T-helper 2 cell treated with Interferon-gamma antibody and Interleukin-4, amounts not matched to agents 5 μg/mL and 100 μg/mL, for 36 hours (primary cell): ENCODE results near the gene REXO2.

Source experiments
- DNase-seq: peaks from one replicate; pipeline ENCODE4 v3.0.0; 2021; ENCODE audit warnings: low spot score
- H3K27ac Mint-ChIP-seq: one replicate; pipeline ENCODE4 v1.8.0; 2021; ENCODE audit warnings: mild to moderate bottlenecking, mixed read lengths
- H3K27me3 Mint-ChIP-seq: one replicate; pipeline ENCODE4 v1.8.0; 2021; ENCODE audit warnings: low read depth, mixed read lengths
- H3K36me3 Mint-ChIP-seq: one replicate; pipeline ENCODE4 v1.8.0; 2021; ENCODE audit warnings: low read depth, mixed read lengths
- H3K4me1 Mint-ChIP-seq: one replicate; pipeline ENCODE4 v1.8.0; 2021; ENCODE audit warnings: low read depth, mixed read lengths
- H3K4me3 Mint-ChIP-seq: one replicate; pipeline ENCODE4 v1.8.0; 2022; ENCODE audit warnings: mild to moderate bottlenecking, moderate library complexity, mixed read lengths
- H3K9me3 Mint-ChIP-seq: one replicate; pipeline ENCODE4 v1.8.0; 2021; ENCODE audit warnings: mixed read lengths

Gene REXO2

DNA sequence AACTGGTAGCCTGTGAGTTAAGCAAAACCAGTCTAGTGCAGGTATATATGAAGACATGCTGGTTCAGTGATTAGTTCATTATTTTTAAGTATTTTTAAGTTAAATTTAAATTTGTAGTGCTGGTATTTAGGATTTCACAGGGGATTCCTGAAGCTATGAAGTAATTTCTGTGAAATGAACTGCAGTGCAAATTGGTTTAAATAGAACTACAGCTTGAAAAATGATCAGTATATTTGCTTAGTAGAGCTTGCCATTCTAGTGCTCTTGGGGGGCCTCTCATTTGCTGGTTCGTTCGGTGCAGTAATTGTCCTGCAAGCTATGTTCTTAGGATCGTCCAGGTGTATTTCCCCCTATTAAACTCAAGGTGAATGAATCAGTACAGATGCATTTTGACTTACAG lies 13.1 kb downstream of the REXO2 start:
- Mint-ChIP-seq H3K4me1 (no peaks in the 10 kb centered on the region), H3K36me3 (peaks cover 11% of the 10 kb centered on the region)
- DNase-seq = no peak

DNA sequence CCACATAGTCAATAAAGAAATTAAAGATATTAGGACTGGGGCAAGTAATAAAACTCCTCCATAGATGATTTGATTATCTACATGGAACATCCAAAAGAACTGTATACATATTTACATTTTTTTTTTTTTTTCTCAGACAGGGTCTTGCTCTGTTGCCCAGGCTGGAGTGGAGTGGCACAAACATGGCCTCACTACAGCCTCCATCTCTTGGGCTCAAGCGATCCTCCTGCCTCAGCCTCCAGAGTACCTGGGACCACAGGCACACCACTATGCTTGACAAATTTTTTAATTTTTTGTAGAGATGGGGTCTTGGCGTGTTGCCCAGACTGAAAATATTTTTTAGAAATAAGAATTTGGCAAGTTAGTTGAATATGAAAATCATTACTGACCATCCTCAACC lies 24.7 kb downstream of the REXO2 start:
- DNase-seq = no peak
- H3K36me3 Mint-ChIP-seq = no peaks in the 10 kb centered on the region
- H3K4me1 Mint-ChIP-seq = no peaks in the 10 kb centered on the region
- H3K9me3 Mint-ChIP-seq = peaks cover 4% of the 10 kb centered on the region
- H3K27ac Mint-ChIP-seq = no peak overlapping the region
- no peak overlapping the region for H3K4me3 Mint-ChIP-seq
- H3K27me3 Mint-ChIP-seq = no peaks in the 10 kb centered on the region

More for the DNA sequence above, 13.1 kb downstream of the REXO2 start:
- Mint-ChIP-seq H3K27ac (no peak overlapping the region), H3K9me3 (no peaks in the 10 kb centered on the region), H3K4me3 (no peak overlapping the region), H3K27me3 (no peaks in the 10 kb centered on the region)

DNA sequence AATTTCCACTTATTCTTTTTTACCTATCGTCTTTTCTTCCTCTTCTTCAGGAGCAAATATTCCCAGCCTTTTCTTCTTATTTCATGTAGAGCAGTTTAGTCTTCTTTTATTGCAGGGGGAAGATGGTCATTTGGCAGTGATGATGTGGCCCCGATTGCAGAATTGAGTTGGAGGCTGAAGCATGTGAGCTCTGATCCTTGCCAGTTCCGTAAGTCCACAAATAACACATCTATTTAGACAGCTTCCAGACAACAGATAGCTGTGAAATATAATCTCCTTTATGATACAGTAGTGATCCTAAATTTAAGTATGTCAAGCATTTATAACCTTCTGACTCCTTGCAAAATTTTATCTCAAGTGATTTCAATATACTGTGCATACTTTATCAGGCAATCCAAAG lies 27.5 kb downstream of the REXO2 start:
- H3K27me3 Mint-ChIP-seq = peaks cover 2% of the 10 kb centered on the region
- no peaks in the 10 kb centered on the region for H3K4me1 Mint-ChIP-seq
- H3K9me3 Mint-ChIP-seq = peaks cover 3% of the 10 kb centered on the region
- H3K27ac Mint-ChIP-seq = no peak overlapping the region
- H3K36me3 Mint-ChIP-seq = no peaks in the 10 kb centered on the region
- no peak overlapping the region for H3K4me3 Mint-ChIP-seq
- DNase-seq = no peak

DNA sequence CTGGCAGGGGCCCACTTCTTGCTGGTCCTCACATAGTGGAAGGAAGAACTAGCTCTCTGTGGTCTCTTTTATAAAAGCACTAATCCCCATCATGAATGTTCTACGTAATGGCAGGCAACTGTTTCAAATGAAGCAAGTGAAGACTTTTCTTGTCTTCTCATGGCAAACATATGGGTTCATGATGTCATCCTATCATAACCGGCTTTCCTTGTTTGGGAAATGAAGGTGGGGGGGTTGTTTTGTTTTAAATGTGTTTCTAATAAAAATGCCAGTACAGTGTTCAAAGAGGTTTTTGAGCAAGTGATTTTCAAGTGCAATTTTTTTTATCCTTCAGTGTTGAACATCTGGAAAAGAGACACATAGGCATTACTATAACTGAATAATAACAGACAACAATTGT lies 33.4 kb downstream of the REXO2 start:
- Mint-ChIP-seq H3K9me3 (no peaks in the 10 kb centered on the region), H3K36me3 (no peaks in the 10 kb centered on the region), H3K27ac (no peak overlapping the region), H3K4me1 (no peaks in the 10 kb centered on the region), H3K4me3 (no peak overlapping the region), H3K27me3 (peaks cover 10% of the 10 kb centered on the region)
- no peak for DNase-seq

DNA sequence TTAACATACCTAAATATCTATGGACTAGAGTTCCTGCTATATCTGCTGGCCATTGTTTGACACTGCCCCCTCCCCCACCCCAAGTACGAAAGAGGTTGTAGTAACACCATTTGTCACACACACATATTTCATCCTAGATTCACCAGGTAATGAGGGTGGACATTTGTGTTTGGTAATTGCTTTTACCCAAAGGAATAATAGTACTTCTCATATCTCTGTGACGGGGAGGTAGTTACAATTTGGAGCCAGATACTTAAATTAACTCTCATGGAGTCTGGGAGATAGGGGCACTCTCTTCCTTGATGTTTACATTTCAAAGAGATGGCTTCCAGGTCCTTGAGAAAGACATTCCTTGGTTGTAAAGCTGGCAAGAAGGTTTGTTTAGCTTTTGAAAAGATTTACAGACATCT lies 38.7 kb downstream of the REXO2 start:
- DNase-seq = no peak
- H3K27me3 Mint-ChIP-seq = peaks cover 4% of the 10 kb centered on the region
- H3K27ac Mint-ChIP-seq = no peak overlapping the region
- H3K4me1 Mint-ChIP-seq = no peaks in the 10 kb centered on the region
- H3K4me3 Mint-ChIP-seq = no peak overlapping the region
- H3K36me3 Mint-ChIP-seq = no peaks in the 10 kb centered on the region
- H3K9me3 Mint-ChIP-seq = no peaks in the 10 kb centered on the region

DNA sequence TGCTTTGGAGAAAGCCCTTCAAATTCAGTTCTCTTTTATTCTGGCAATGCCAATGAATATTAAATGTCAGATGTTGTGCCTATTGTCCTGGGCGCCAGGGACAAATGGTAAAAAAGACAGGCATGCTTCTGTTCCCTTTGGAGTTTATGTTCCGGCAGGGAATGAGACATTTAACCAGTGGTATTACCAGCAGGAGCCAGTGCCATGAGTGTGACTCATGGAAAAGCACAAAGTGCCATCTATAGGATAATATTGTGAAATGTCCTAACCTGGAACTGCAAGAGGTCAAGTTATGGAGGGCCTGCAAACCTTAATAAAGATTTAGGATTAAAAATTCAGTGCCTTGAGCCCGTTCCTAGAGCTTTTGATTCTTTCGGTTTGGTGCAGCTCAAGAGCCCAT lies 39.5 kb downstream of the REXO2 start:
- no peaks in the 10 kb centered on the region for H3K36me3 Mint-ChIP-seq
- H3K4me1 Mint-ChIP-seq = no peaks in the 10 kb centered on the region
- no peaks in the 10 kb centered on the region for H3K9me3 Mint-ChIP-seq
- H3K27ac Mint-ChIP-seq = no peak overlapping the region
- H3K4me3 Mint-ChIP-seq = no peak overlapping the region
- H3K27me3 Mint-ChIP-seq = peaks cover 4% of the 10 kb centered on the region
- no peak for DNase-seq

DNA sequence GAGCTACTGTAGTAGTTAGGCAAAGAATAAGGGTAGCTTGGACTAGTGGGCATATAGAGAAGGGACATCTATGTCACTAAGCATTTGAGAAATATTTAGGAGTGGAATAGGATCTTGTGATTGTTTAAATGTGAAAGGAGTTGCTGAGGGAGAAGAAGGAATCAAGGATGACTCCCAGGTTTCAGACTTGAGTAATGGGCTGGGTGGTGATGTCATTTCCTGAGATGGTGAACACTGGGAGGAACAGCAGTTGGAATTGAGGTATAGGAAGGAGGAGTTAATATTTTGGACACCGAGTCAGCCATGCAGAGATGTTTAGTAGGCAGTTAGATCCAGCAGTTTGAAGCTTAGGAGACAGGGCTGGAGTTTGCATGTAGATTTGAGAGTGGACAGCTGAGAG lies 40.1 kb downstream of the REXO2 start:
- H3K27ac Mint-ChIP-seq = no peak overlapping the region
- no peaks in the 10 kb centered on the region for H3K9me3 Mint-ChIP-seq
- no peaks in the 10 kb centered on the region for H3K27me3 Mint-ChIP-seq
- H3K36me3 Mint-ChIP-seq = no peaks in the 10 kb centered on the region
- no peak for DNase-seq
- H3K4me3 Mint-ChIP-seq = no peak overlapping the region
- no peaks in the 10 kb centered on the region for H3K4me1 Mint-ChIP-seq

DNA sequence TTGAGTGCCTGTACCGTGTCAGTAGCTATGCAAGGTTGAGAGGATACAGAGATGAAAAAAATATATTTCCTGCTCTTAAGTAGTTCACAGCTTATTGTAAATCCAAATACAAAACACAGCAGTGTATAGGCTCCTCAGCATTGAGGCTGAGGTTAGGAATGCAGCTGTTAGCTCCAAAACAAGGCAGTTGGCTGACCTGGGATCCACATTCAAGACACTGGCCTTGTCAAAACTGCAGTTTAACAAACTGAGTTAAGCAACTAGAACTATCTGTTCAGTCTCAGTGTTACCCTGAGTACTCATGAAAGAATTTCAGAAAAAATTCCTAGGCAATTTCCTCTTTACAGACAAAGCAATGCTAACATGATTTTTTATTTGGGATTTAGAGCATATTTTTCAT lies 42.8 kb downstream of the REXO2 start:
- Mint-ChIP-seq H3K4me3 (no peak overlapping the region), H3K4me1 (no peaks in the 10 kb centered on the region), H3K27ac (no peak overlapping the region)

DNA sequence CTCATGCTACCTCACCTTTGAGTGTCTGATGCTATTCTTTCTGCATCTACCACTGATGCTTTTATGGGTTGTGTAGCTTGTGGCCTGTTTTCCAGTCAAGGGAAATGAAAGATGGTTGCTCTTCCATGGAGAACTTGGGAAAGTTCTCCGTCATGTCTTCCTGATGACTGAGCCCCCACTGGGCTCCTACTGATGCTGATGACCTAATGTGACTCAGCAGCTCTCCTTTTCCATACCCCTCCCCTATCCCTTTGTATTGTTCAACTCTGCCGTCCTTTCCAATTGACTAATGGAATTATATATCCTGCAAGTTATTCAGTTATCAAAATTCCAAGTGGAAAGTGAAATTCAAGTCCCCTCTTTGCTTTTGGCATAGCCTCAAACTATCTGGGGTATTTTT lies 44.7 kb downstream of the REXO2 start:
- Mint-ChIP-seq H3K4me3 (no peak overlapping the region), H3K4me1 (no peaks in the 10 kb centered on the region), H3K27me3 (no peaks in the 10 kb centered on the region), H3K36me3 (no peaks in the 10 kb centered on the region), H3K9me3 (no peaks in the 10 kb centered on the region), H3K27ac (no peak overlapping the region)
- no peak for DNase-seq

More for the DNA sequence above, 42.8 kb downstream of the REXO2 start:
- no peaks in the 10 kb centered on the region for H3K27me3 Mint-ChIP-seq
- no peaks in the 10 kb centered on the region for H3K9me3 Mint-ChIP-seq
- H3K36me3 Mint-ChIP-seq = no peaks in the 10 kb centered on the region
- no peak for DNase-seq

DNA sequence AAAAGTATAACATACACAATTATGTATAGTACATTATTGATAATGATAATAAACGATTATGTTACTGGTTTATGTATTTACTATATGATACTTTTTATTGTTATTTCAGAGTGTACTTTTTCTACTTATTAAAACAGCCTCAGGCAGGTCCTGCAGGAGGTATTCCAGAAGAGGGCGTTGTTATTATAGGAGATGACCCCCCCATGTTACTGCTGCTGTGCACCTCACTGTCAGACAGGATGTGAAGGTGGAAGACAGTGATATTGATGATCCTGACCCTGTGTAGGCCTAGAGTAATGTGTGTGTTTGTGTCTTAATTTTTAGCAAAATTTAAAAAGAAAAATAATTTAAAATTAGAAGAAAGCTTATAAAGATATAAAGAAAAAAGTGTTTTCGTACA lies 57.6 kb downstream of the REXO2 start:
- Mint-ChIP-seq H3K27me3 (no peaks in the 10 kb centered on the region), H3K4me3 (no peak overlapping the region), H3K27ac (no peak overlapping the region), H3K36me3 (no peaks in the 10 kb centered on the region), H3K9me3 (no peaks in the 10 kb centered on the region), H3K4me1 (no peaks in the 10 kb centered on the region)
- DNase-seq = no peak

DNA sequence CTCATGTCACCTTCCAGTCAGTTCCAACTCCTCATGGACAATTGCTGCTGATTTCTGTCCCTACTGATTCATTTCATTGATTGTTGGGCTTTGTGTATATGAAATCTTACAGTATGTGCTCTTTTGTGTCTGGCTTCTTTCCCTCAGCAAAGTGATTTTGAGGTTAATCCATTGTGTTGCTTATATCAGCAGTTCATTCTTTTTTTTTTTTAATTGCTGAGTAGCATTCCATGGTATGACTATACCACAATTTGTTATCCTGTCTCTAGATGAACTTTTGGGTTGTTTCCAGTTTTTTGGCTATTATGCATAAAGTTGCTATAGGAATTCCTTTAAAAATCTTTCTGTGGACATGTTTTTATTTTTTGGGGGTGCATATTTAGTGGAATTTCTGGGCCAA lies 60.5 kb downstream of the REXO2 start:
- Mint-ChIP-seq H3K27me3 (no peaks in the 10 kb centered on the region), H3K4me3 (no peak overlapping the region), H3K36me3 (no peaks in the 10 kb centered on the region), H3K9me3 (no peaks in the 10 kb centered on the region), H3K27ac (no peak overlapping the region), H3K4me1 (no peaks in the 10 kb centered on the region)
- no peak for DNase-seq
